GM19193 (cell line): ENCODE data around the gene SKP1.

Experiments
- POLR2A ChIP-seq: IDR thresholded peaks from 4 replicates; pipeline ENCODE4 v1.6.1; 2011; ENCODE audit not compliant: insufficient read depth, insufficient read length; ENCODE audit errors: extremely low read depth

SKP1 gene

GRCh38 chr5:134136221-134136631 lies 40.5 kb downstream of the SKP1 start:
- TF ChIP-seq POLR2A: no peak

GRCh38 chr5:134135091-134135655 lies 41.6 kb downstream of the SKP1 start:
- TF ChIP-seq POLR2A: no peak

DNA sequence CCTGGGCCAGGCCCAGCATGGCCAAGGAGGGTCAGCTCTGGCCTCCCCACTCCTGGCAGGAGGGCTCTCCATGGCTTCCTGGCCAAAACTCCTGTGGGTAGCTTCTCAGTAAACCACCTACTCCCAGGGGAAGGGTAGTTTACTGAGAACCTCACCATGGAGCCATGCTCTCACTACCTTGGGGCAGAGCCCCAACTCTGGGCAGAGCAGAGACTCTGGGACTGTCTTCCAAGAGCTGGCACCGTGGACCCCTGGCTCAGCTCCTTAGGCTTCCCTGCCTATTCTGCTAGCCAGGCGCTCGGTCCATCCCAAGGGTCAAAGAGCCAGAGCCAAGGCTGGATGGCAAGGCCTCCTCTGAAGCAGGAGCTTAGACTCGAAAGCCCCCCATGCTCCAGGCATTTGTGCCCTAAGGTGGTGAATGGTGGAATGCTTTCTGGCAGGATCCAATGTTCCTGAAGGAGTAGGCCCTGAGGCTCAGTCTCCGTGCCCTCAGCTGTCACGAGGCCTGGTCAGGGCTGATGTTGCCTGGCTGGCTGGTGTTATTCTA lies 42.7 kb downstream of the SKP1 start:
- no peak for TF ChIP-seq POLR2A

DNA sequence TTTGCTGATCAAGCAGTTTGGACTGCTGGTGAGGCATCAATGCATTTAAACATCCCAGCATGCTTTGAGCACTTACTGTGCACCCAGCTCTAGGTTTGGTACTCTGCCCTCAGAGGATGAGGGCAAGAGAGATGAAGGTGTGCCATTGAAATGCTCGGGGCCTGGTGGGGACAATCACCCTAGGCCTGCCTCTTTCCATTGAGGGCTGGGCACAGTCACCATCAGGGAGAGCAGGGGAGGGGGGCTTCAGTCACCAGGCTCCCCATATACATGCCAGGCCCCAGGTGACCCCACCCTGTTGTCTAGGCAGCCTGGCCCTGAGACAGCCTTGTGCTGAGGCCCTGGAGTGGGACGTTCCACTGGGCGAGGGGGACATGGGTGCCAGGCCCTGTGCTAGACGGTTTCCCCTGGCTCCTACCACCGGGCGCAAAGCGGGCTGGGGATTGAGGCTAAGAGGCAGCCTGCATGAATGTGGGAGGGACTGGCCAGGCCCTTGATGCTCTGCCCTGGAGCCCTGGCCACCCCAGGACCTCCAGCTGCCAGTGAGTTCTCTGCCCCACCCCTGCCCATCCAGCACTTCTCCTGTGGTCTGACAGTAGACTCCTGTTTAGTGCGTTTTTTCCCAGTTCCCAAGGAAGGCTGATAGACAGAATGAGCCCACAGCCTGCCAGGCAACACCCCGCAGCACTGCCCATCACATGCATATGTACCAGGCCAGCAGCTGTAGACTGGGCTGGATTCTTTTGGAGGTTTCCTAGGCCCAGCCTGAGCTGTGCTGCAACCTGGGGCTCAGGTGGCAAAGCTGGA lies 43.4 kb downstream of the SKP1 start:
- no peak for TF ChIP-seq POLR2A

DNA sequence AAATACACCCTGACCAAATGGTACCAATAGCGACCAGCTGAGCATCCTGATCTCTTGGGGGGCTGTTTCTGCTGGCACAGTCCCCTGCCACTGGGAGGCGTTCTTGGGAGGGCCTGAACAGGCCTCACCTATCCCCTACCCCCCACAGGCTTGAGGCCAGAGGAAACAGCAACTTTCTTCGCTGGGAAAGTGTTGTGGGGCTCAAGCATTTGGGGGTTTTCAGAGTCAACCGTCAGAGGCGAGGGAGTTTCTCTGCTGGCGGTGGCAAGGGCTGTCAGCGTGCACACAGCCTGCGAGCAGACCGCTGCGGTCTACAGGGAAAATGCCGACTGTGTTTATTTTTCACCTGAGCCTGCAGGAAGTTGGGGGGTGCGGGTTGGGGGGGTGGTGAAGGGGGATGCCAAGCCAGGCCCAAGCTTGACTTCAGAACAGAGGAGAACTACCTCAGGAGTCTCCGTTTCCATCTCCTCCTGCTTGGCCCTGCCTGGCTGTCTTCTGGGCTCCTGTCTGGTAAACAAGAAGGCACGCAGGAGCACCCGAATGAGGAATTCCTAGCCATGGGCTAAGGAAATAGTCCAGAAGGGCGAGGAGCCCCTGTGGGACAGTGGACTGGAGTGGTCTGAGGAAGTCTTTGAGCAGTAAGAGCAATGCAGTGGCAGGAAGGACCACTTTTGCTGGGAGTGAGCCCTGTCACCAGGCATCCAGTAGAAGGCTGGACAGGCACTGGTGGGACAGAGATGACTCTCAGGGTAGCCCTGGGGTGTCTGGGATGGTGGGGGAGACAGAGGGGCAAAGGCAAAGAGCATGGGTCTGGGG lies 44.2 kb downstream of the SKP1 start:
- no peak for TF ChIP-seq POLR2A

GRCh38 chr5:134131578-134132350 lies 45.0 kb downstream of the SKP1 start:
- no peak for TF ChIP-seq POLR2A

DNA sequence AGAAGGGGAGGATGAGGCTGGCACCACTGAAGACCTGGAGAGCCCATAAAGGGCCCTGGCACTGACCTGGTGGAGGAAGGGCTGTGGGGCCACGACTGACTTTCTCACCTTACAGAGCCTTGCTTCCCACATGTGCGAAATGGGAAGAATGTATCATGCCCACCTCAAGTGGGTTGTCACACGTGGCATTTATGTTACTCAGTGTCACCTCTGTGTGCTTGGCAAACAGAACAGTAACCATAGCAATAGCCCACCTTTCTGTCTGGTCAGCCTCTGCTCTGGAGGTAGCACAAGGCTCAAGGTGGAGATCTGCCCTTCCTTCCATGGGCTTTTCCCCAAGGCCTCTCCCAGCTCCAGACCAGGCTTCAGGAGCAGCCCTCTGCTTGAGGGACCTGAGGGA lies 45.6 kb downstream of the SKP1 start:
- TF ChIP-seq POLR2A: no peak

DNA sequence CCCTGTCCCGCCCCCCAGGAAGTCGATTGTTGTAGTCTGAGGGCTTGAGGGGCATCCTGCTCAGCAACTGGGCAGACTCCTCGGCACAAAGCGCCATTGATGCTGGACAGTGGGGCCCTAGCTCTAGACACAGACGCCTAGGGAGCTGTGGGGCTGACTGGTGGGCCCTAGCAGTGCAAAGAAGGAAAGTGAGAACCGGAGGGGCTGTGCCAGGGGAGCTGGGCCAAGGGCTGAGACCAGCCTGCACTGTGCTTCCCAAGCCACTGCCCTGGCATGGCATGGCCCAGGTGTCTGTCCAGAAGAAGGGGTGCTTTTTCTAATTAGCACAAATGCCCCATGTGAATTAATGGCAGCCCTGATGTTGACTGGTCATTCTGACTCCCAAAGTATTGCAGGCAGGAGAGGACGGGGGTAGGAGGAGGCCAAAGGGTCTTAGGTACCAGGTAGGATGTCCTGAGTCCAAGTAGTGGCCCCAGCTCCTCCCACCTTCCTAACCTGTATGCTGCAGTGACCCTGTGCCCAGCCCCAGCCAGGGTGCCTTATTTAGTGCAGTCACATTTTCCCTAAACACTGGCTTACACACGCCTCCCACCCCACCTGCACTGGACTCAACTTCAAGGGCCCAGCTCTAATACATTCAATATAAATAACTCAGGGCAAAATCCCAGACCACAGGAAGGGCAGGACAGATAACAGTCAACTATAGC lies 46.4 kb downstream of the SKP1 start:
- no peak for TF ChIP-seq POLR2A

DNA sequence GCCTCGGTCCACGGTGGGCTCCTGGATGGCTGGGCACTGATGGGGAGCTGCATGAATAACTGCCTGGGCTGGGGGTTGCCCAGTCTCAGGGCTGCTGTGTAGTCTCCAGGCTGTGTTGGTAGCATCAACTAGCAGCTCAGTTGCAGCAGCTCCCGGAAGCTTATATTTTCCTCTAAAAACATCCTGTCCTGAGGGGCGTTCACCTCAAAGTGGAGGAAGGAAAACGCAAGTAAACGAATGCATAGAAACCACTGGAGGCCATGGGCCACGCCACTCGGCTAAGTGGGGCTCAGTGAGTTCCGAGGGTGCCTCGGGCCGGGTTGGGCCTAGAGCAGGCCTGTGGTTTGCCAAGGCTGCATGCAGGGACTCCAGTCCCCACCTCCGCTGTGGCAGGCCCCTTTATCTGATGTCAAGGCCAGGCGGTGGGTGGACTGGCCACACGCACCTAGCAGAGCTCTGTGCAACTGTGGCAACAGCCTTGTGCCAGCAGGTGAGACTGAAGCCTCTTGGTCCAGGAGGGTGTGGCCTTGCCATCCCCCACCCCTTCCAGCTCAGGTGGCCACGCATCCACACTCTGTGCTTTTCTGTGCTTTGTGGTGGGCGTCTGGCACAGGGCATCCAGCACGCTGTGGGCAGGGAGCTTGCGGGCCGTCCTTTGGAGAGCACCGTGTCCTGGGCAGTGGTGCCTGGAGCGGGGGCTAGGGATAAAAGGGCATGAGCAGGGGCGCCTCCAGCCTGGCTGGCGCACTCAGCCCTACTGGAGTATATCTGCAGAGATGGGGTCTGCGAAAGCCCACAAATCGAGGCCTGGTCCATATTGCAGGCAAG lies 47.1 kb downstream of the SKP1 start:
- TF ChIP-seq POLR2A: no peak

GRCh38 chr5:134128648-134128995 lies 48.1 kb downstream of the SKP1 start:
- no peak for TF ChIP-seq POLR2A

- no peak for TF ChIP-seq POLR2A
Observed at GRCh38 chr5:134127988-134128647, 48.6 kb downstream of the SKP1 start.

DNA sequence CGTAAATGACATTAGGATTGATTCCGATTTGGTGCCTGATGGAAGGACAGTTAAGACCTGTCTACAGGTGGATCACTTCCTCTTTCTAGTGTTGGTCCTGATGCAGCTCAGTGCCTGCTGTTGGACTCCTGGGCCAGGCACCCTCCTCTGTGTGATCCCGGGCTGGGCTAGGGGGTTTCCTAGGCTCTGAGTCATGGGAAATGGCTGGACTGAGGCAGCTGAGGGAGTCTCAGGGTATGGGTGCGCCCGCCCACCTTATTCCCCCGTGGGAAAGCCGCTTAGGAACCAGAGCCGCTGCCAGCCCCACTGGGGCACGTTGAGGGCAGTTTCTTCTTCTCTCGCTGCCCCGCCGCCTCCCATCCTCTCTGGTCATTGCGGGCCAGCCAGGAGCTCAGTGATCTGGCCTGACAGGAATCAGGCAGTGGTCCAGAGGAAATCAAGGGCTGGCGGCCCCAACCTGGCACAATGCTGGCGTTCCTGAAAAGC lies 49.3 kb downstream of the SKP1 start:
- TF ChIP-seq POLR2A: no peak
